Kasumi-1 (cell line): ENCODE data around the gene DPYSL4.
"Not testable (repeated sequence)": the region's sequence is repeated elsewhere in the genome, so short reads cannot be mapped to it uniquely, and the experiment has no call there.

Source experiments
- DNase-seq, 2 experiments: peaks; one replicate each; lab custom pipeline; 2025; lab: John Stamatoyannopoulos, UW

DPYSL4 gene

GRCh38 chr10:132206806-132207535, 20.2 kb downstream of the DPYSL4 start:
- DNase-seq = no peak

- DNase-seq = no peak
These were observed 21.1 kb downstream of the DPYSL4 start for GRCh38 chr10:132207536-132208461.

- no peak for DNase-seq
These were observed 21.8 kb downstream of the DPYSL4 start for GRCh38 chr10:132208462-132209050.

- DNase-seq = no peak
These were observed 22.4 kb downstream of the DPYSL4 start for GRCh38 chr10:132209130-132209529.

- no peak for DNase-seq
These were observed 23.3 kb downstream of the DPYSL4 start for GRCh38 chr10:132209978-132210530.

- DNase-seq = no peak
These were observed 24.0 kb downstream of the DPYSL4 start for GRCh38 chr10:132210766-132211165.

- DNase-seq = no peak
These were observed 24.5 kb downstream of the DPYSL4 start for GRCh38 chr10:132211246-132211645.

- no peak for DNase-seq
These were observed 26.1 kb downstream of the DPYSL4 start for GRCh38 chr10:132212816-132213215.

GRCh38 chr10:132213917-132214316, 27.2 kb downstream of the DPYSL4 start:
- no peak for DNase-seq

- DNase-seq = not testable (repeated sequence)
These were observed 29.7 kb downstream of the DPYSL4 start for GRCh38 chr10:132216441-132216840.

- DNase-seq = no peak
These were observed 32.7 kb downstream of the DPYSL4 start for GRCh38 chr10:132219486-132219885.

- DNase-seq = no peak
These were observed 33.3 kb downstream of the DPYSL4 start for GRCh38 chr10:132220061-132220460.

GRCh38 chr10:132220996-132221395, 34.2 kb downstream of the DPYSL4 start:
- not testable (repeated sequence) for DNase-seq

- DNase-seq = no peak
These were observed 36.0 kb downstream of the DPYSL4 start for GRCh38 chr10:132222726-132223125.

GRCh38 chr10:132223156-132223590, 36.4 kb downstream of the DPYSL4 start:
- peak; percentile 97 to 98 for DNase-seq

GRCh38 chr10:132223611-132224342, 37.0 kb downstream of the DPYSL4 start:
- no peak for DNase-seq

GRCh38 chr10:132224343-132225072, 37.8 kb downstream of the DPYSL4 start:
- DNase-seq = no peak

- no peak for DNase-seq
These were observed 38.5 kb downstream of the DPYSL4 start for GRCh38 chr10:132225073-132225848.

- DNase-seq = no peak
These were observed 39.1 kb downstream of the DPYSL4 start for GRCh38 chr10:132225849-132226205.
